Measurements from ENCODE around the gene SPDEF.

The SPDEF gene

GRCh38 chr6:34509782-34510181, 46.3 kb downstream of the SPDEF start:
- no peak overlapping the region for H3K4me3 ChIP-seq (ENCODE audit: low read length)
- no peak for DNase-seq (ENCODE audit: low read depth, low spot score)

- H3K4me3 ChIP-seq (ENCODE audit: low read length), result no peak overlapping the region
- DNase-seq (ENCODE audit: low read depth, low spot score), result no peak
Measured at GRCh38 chr6:34508425-34508824, 47.7 kb downstream of the SPDEF start.

- no peak overlapping the region for H3K4me3 ChIP-seq (ENCODE audit: low read length)
- no peak for DNase-seq (ENCODE audit: low read depth, low spot score)
Measured at GRCh38 chr6:34506718-34507117, 49.4 kb downstream of the SPDEF start.

- H3K4me3 ChIP-seq (ENCODE audit: low read length), result no peak overlapping the region
- no peak for DNase-seq (ENCODE audit: low read depth, low spot score)
Measured at GRCh38 chr6:34497411-34497810, 58.7 kb downstream of the SPDEF start.

GRCh38 chr6:34496103-34496685, 59.9 kb downstream of the SPDEF start:
- DNase-seq (ENCODE audit: low read depth, low spot score), result no peak
- H3K4me3 ChIP-seq (ENCODE audit: low read length), result no peak overlapping the region

GRCh38 chr6:34494973-34495372, 61.2 kb downstream of the SPDEF start:
- H3K4me3 ChIP-seq (ENCODE audit: low read length), result no peak overlapping the region
- no peak for DNase-seq (ENCODE audit: low read depth, low spot score)

- DNase-seq (ENCODE audit: low read depth, low spot score), result no peak
- no peak overlapping the region for H3K4me3 ChIP-seq (ENCODE audit: low read length)
Measured at GRCh38 chr6:34493344-34493743, 62.8 kb downstream of the SPDEF start.

- no peak for DNase-seq (ENCODE audit: low read depth, low spot score)
- H3K4me3 ChIP-seq (ENCODE audit: low read length), result no peak overlapping the region
Measured at GRCh38 chr6:34491091-34491430, 65.1 kb downstream of the SPDEF start.

- no peak for DNase-seq (ENCODE audit: low read depth, low spot score)
- no peak overlapping the region for H3K4me3 ChIP-seq (ENCODE audit: low read length)
Measured at GRCh38 chr6:34490390-34491090, 65.6 kb downstream of the SPDEF start.

GRCh38 chr6:34489207-34489805, 66.8 kb downstream of the SPDEF start:
- no peak for DNase-seq (ENCODE audit: low read depth, low spot score)
- H3K4me3 ChIP-seq (ENCODE audit: low read length), result no peak overlapping the region
